CD14-positive monocyte (primary cell): ENCODE measurements around the gene SH3BGR. TPM values are rescaled to one million over a fixed set of nuclear protein-coding genes. Genes with fewer than 3 reads are reported as not detected.

ENCODE experiments used
- DNase-seq, 3 donors: peaks; one replicate each; pipeline ENCODE4 v3.0.0-alpha.2; 2011 to 2022
- H2AFZ ChIP-seq: 2 replicates; pipeline ENCODE4 v1.6.0; 2012; ENCODE audit warnings: mild to moderate bottlenecking, low read depth, low read length, inconsistent platforms; ENCODE audit not compliant: insufficient read depth, poor library complexity, severe bottlenecking
- H3K27ac ChIP-seq, 2 donors: 1 replicate in 1 of 2; 2 replicates in 1 of 2; pipeline ENCODE4 v1.5.1; 2012 to 2013; ENCODE audit warnings: low read length in 2 of 2, control low read depth in 1 of 2, inconsistent platforms in 1 of 2, low read depth in 1 of 2, mild to moderate bottlenecking in 1 of 2
- H3K27me3 ChIP-seq, 2 donors: one replicate each; pipeline versions ENCODE4 v1.6.0 to v1.6.1; 2011 to 2013; ENCODE audit warnings: low read length in 2 of 2; ENCODE audit not compliant: control insufficient read depth in 2 of 2, insufficient read depth in 2 of 2
- H3K36me3 ChIP-seq, 2 donors: replicated peaks in 1 of 2; 1 replicate in 1 of 2; 2 replicates in 1 of 2; pipeline versions ENCODE4 v1.5.1 to v1.6.1; 2012 to 2013; ENCODE audit warnings: low read length in 2 of 2, control low read depth in 1 of 2, inconsistent platforms in 1 of 2, mild to moderate bottlenecking in 1 of 2; ENCODE audit not compliant: insufficient read depth in 2 of 2, control insufficient read depth in 1 of 2
- H3K4me1 ChIP-seq, 2 donors: 1 replicate in 1 of 2; 2 replicates in 1 of 2; pipeline versions ENCODE4 v1.5.1 to v1.6.1; 2012 to 2013; ENCODE audit warnings: low read length in 2 of 2, control low read depth in 1 of 2, inconsistent platforms in 1 of 2, mild to moderate bottlenecking in 1 of 2, moderate library complexity in 1 of 2; ENCODE audit not compliant: insufficient read depth in 2 of 2, control insufficient read depth in 1 of 2
- H3K4me2 ChIP-seq: replicated peaks from 2 replicates; pipeline ENCODE3; 2012; ENCODE audit warnings: low read length, moderate library complexity, mild to moderate bottlenecking; ENCODE audit not compliant: poor library complexity, severe bottlenecking; ENCODE audit errors: extremely low read depth
- H3K4me3 ChIP-seq, 3 experiments: fragments of 200-600 bp in 1 of 3; sonication (generic) in 1 of 3; replicated peaks in 1 of 3; 1 replicate in 2 of 3; 2 replicates in 1 of 3; pipeline ENCODE4 v1.5.1; 2011 to 2013; ENCODE audit warnings: low read length in 3 of 3, mild to moderate bottlenecking in 3 of 3, control low read depth in 2 of 3, low read depth in 2 of 3, inconsistent platforms in 1 of 3, moderate library complexity in 1 of 3
- H3K79me2 ChIP-seq: 2 replicates; pipeline ENCODE4 v1.6.0; 2012; ENCODE audit warnings: mild to moderate bottlenecking, control low read depth, inconsistent platforms, low read length, moderate library complexity; ENCODE audit not compliant: insufficient read depth
- H3K9ac ChIP-seq: 2 replicates; pipeline ENCODE4 v1.6.0; 2017; ENCODE audit warnings: low read length, mild to moderate bottlenecking; ENCODE audit not compliant: insufficient read depth, poor library complexity, severe bottlenecking
- H3K9me3 ChIP-seq, 2 donors: replicated peaks in 1 of 2; 1 replicate in 1 of 2; 2 replicates in 1 of 2; pipeline versions ENCODE4 v1.5.1 to v1.6.1; 2012 to 2013; ENCODE audit warnings: low read length in 2 of 2, control low read depth in 1 of 2; ENCODE audit not compliant: control insufficient read depth in 1 of 2, insufficient read depth in 1 of 2
- H4K20me1 ChIP-seq: 2 replicates; pipeline ENCODE4 v1.6.0; 2012; ENCODE audit warnings: mild to moderate bottlenecking, low read length, control low read depth, moderate library complexity; ENCODE audit not compliant: insufficient read depth
- H3K27ac Mint-ChIP-seq, 7 donors: one replicate each; pipeline ENCODE4 v1.8.0; 2020; ENCODE audit warnings: mild to moderate bottlenecking in 7 of 7, mixed read lengths in 7 of 7, moderate library complexity in 6 of 7, inconsistent platforms in 2 of 7
- H3K27me3 Mint-ChIP-seq, 3 donors: one replicate each; pipeline ENCODE4 v1.8.0; 2021 to 2022; ENCODE audit warnings: low read depth in 3 of 3, mild to moderate bottlenecking in 3 of 3, mixed read lengths in 3 of 3, moderate library complexity in 3 of 3, inconsistent platforms in 1 of 3
- H3K36me3 Mint-ChIP-seq, 2 donors: one replicate each; pipeline ENCODE4 v1.8.0; 2020; ENCODE audit warnings: mixed read lengths in 2 of 2, inconsistent platforms in 1 of 2, mild to moderate bottlenecking in 1 of 2
- H3K4me1 Mint-ChIP-seq: one replicate; pipeline ENCODE4 v1.8.0; 2020; ENCODE audit warnings: mild to moderate bottlenecking, mixed read lengths
- H3K4me3 Mint-ChIP-seq, 2 donors: one replicate each; pipeline ENCODE4 v1.8.0; 2020; ENCODE audit warnings: mild to moderate bottlenecking in 2 of 2, mixed read lengths in 2 of 2, moderate library complexity in 1 of 2
- H3K9me3 Mint-ChIP-seq, 7 donors: one replicate each; pipeline ENCODE4 v1.8.0; 2020 to 2022; ENCODE audit warnings: mixed read lengths in 7 of 7, mild to moderate bottlenecking in 6 of 7, moderate library complexity in 6 of 7, inconsistent platforms in 2 of 7
- WGBS: methylation state at CpG from one replicate; pipeline ENCODE4 v1.1.5; 2013; ENCODE audit warnings: missing lambda C conversion rate; ENCODE audit not compliant: insufficient coverage; 5-methylcytosine and 5-hydroxymethylcytosine counted together
- intact Hi-C, 2 donors: fragments of 100-400 bp; cut with micrococcal nuclease; formaldehyde crosslinking; loops; one replicate each; pipeline versions ENCODE4 v1.15.0 to v1.15.1; 2023
- polyA plus RNA-seq, 3 donors: library from polyadenylated mRNA; depleted of rRNA in 1 of 3; unstranded in 2 of 3; stranded (reverse) in 1 of 3; fragments of 300-500 nt in 2 of 3; fragments of >200 nt in 1 of 3; fragmentation: Illumina TruSeq in 2 of 3; gene quantifications; 1 replicate in 2 of 3; 2 replicates in 1 of 3; pipeline ENCODE4 v1.2.3, GENCODE V29; 2012 to 2021
- small RNA-seq: library from RNA; depleted of rRNA; stranded (forward); fragments of <200 nt; gene quantifications from one replicate; pipeline ENCODE3, GENCODE V24; 2012; ENCODE audit warnings: low read depth; ENCODE audit not compliant: insufficient read length
- TF ChIP-seq, protein P1 (sequence below): fragments of 200-600 bp; IDR thresholded peaks from one replicate; pipeline ENCODE4 v1.8.0; 2022; ENCODE audit warnings: antibody characterized with exemption, mild to moderate bottlenecking

Gene SH3BGR
- polyA plus RNA-seq, 3 donors = 0.36 to 0.72 TPM; not detected in 1

DNA sequence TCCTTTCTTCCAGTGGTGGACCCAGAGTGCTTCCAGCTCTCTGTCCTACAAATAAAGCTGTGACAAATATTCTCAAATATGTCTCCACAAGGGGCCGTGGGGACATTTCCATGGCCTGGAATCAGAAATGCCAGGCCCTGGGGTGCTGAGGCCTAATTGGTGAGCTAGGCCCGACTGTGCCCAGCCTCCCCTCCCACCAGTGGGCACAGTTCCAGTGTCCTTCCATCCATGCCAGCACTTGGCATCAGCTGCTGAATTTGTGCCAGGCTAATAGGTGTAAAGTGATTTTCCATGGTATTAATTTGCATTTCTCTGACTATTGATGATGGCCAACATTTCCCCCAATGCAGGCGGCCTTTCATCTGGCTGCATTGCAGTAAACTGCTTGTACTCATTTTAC lies 112.4 kb downstream of the SH3BGR start:
- Histone ChIP-seq H3K4me2 (no peak overlapping the region), H3K27ac (no peak overlapping the region), H3K4me1 (no peaks in the 10 kb centered on the region), H4K20me1 (no peaks in the 10 kb centered on the region), H3K36me3 (no peaks in the 10 kb centered on the region), H2AFZ (no peak overlapping the region), H3K9ac (no peak overlapping the region), H3K79me2 (no peaks in the 10 kb centered on the region), H3K27me3 (no peaks in the 10 kb centered on the region), H3K4me3 (no peak overlapping the region), H3K9me3 (no peaks in the 10 kb centered on the region)
- Mint-ChIP-seq H3K27me3 (peaks cover 3 to 4% (median 4%) of the 10 kb centered on the region in 3 donors), H3K4me3 (no peak overlapping the region), H3K27ac (no peak overlapping the region), H3K36me3 (no peaks in the 10 kb centered on the region), H3K9me3 (peaks cover 0 to 3% (median 0%) of the 10 kb centered on the region in 7 donors), H3K4me1 (no peaks in the 10 kb centered on the region)
- TF ChIP-seq, protein P1, sequence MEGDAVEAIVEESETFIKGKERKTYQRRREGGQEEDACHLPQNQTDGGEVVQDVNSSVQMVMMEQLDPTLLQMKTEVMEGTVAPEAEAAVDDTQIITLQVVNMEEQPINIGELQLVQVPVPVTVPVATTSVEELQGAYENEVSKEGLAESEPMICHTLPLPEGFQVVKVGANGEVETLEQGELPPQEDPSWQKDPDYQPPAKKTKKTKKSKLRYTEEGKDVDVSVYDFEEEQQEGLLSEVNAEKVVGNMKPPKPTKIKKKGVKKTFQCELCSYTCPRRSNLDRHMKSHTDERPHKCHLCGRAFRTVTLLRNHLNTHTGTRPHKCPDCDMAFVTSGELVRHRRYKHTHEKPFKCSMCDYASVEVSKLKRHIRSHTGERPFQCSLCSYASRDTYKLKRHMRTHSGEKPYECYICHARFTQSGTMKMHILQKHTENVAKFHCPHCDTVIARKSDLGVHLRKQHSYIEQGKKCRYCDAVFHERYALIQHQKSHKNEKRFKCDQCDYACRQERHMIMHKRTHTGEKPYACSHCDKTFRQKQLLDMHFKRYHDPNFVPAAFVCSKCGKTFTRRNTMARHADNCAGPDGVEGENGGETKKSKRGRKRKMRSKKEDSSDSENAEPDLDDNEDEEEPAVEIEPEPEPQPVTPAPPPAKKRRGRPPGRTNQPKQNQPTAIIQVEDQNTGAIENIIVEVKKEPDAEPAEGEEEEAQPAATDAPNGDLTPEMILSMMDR = no peak
- intact Hi-C loops = no loop called here
- DNase-seq = no peak
- 92% methylated on average over 2 of the region's 3 CpGs for WGBS

Small RNAs within 50 kb of the gene (small RNA-seq; reads per million reads assigned to genes)
- gene MIR6508 = not detected

Other genes starting within 250 kb of the SH3BGR start
- gene BRWD1, start 138.3 kb upstream of the SH3BGR start, polyA plus RNA-seq = 10 to 100 TPM; 12.1 to 16.8 (median 12.7) TPM
- 10 to 100 TPM; 59.8 to 74.7 (median 72.7) TPM for gene HMGN1, start 102.9 kb upstream of the SH3BGR start, polyA plus RNA-seq
- under 1 TPM in 1 of 3 donors, not detected in 2; 0.12 TPM for gene LCA5L, start 6.2 kb upstream of the SH3BGR start, polyA plus RNA-seq
- not detected for gene B3GALT5, start 161.0 kb downstream of the SH3BGR start, polyA plus RNA-seq